A673 (cell line): ENCODE data around the gene BPNT1. TPM values are rescaled to one million over a fixed set of nuclear protein-coding genes. Genes with fewer than 3 reads are reported as not detected.

ENCODE experiments used
- BruUV-seq: library from RNA; stranded (reverse); fragments of 400-500 nt; replicated peaks from 2 replicates; lab custom pipeline; 2021; lab: Mats Ljungman, UMichigan
- CTCF ChIA-PET: fragments of 300-600 bp; sonication (Branson Sonifier 250); formaldehyde crosslinking; loops from one replicate; lab custom pipeline; 2022; ENCODE audit warnings: antibody characterized with exemption; lab: Charles Lee
- POLR2A ChIA-PET: fragments of 300-600 bp; sonication (Branson Sonifier 250); formaldehyde crosslinking; loops from one replicate; lab custom pipeline; 2022; ENCODE audit warnings: antibody characterized with exemption; ENCODE audit not compliant: low non-redundant PET; lab: Charles Lee
- DNase-seq: peaks from one replicate; pipeline ENCODE4 v3.0.0-alpha.2; 2015; ENCODE audit warnings: low spot score
- H3K27ac ChIP-seq: fragments of 200-600 bp; sonication (generic); 2 replicates; pipeline ENCODE4 v1.5.1; 2016; ENCODE audit warnings: mixed run types, low read depth, mild to moderate bottlenecking, mixed read lengths, antibody characterized with exemption, low read length; ENCODE audit not compliant: poor library complexity, severe bottlenecking
- H3K27me3 ChIP-seq: fragments of 200-600 bp; sonication (generic); replicated peaks from 2 replicates; pipeline ENCODE4 v1.6.1; 2017; ENCODE audit warnings: mixed run types, low read depth, mild to moderate bottlenecking, mixed read lengths, antibody characterized with exemption, low read length; ENCODE audit not compliant: insufficient read depth, poor library complexity
- H3K36me3 ChIP-seq: fragments of 200-600 bp; sonication (generic); 2 replicates; pipeline ENCODE4 v1.6.1; 2016; ENCODE audit warnings: mixed run types, mild to moderate bottlenecking, mixed read lengths, antibody characterized with exemption, low read length; ENCODE audit not compliant: insufficient read depth, poor library complexity, severe bottlenecking
- H3K4me1 ChIP-seq: fragments of 200-600 bp; sonication (generic); 2 replicates; pipeline ENCODE4 v1.6.1; 2017; ENCODE audit warnings: mixed run types, mild to moderate bottlenecking, mixed read lengths, antibody characterized with exemption, low read length; ENCODE audit not compliant: insufficient read depth, poor library complexity, severe bottlenecking
- H3K4me3 ChIP-seq: fragments of 200-600 bp; sonication (generic); 2 replicates; pipeline ENCODE4 v1.5.1; 2016; ENCODE audit warnings: low read depth, mixed run types, mild to moderate bottlenecking, mixed read lengths, low read length; ENCODE audit not compliant: poor library complexity, severe bottlenecking
- H3K9me3 ChIP-seq: fragments of 200-600 bp; sonication (generic); 2 replicates; pipeline ENCODE4 v1.6.1; 2016; ENCODE audit warnings: mixed run types, low read depth, mild to moderate bottlenecking, mixed read lengths, antibody characterized with exemption, low read length; ENCODE audit not compliant: poor library complexity, severe bottlenecking
- CTCF ChIP-seq: fragments of 300-800, 200-600 bp; sonication (generic); conservative IDR thresholded peaks from 2 replicates; pipeline ENCODE4 v1.5.1; 2017; ENCODE audit warnings: low read depth, mild to moderate bottlenecking, antibody characterized with exemption, low read length, moderate library complexity, mixed read lengths
- EZH2 ChIP-seq: fragments of 200-600 bp; sonication (generic); IDR thresholded peaks from 2 replicates; pipeline ENCODE4 v1.6.1; 2017; ENCODE audit warnings: borderline replicate concordance, low read depth, mild to moderate bottlenecking, mixed read lengths, antibody characterized with exemption, low read length; ENCODE audit not compliant: poor library complexity, severe bottlenecking
- intact Hi-C: fragments of 100-400 bp; cut with micrococcal nuclease; formaldehyde crosslinking; loops from one replicate; pipeline ENCODE4 v1.10.0; 2022; ENCODE audit not compliant: unreplicated experiment
- total RNA-seq: library from RNA; stranded (reverse); gene quantifications from 2 replicates; pipeline ENCODE4 v1.2.3, GENCODE V29; 2021

The BPNT1 gene
- total RNA-seq, 1 experiment from 2014 or later, result 23.5 TPM

DNA sequence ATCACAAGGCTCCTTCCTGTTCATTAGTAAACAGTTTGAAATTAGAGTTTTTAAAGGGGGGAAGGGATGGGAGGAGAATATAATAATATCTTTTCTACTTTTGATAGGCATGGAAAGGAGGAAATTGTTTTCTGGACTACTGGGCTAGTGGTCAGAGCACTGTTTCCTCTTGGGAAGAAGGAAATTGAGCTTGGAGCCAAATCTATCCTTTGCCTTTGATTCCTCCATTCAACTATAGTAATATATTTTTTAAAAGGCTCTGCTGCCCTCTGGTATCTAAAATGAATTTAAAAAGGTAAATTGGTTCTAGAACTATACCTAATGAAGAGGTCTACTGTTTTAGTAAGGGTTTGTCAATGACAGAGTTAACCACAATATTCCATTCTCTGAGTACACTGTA, 10.2 kb upstream of the BPNT1 start:
- BruUV-seq, result no TSS peak
- H3K27me3 ChIP-seq, result no peaks in the 10 kb centered on the region
- H3K9me3 ChIP-seq, result no peaks in the 10 kb centered on the region
- peaks cover 76% of the 10 kb centered on the region for H3K36me3 ChIP-seq
- peaks cover 5% of the 10 kb centered on the region for H3K4me1 ChIP-seq
- no peak overlapping the region for H3K4me3 ChIP-seq
- ChIA-PET POLR2A (no interaction called here), CTCF (no interaction called here)
- intact Hi-C loops, result no loop called here
- no peak overlapping the region for H3K27ac ChIP-seq
- TF ChIP-seq CTCF, result no peak
- TF ChIP-seq EZH2, result no peak
- no peak for DNase-seq

DNA sequence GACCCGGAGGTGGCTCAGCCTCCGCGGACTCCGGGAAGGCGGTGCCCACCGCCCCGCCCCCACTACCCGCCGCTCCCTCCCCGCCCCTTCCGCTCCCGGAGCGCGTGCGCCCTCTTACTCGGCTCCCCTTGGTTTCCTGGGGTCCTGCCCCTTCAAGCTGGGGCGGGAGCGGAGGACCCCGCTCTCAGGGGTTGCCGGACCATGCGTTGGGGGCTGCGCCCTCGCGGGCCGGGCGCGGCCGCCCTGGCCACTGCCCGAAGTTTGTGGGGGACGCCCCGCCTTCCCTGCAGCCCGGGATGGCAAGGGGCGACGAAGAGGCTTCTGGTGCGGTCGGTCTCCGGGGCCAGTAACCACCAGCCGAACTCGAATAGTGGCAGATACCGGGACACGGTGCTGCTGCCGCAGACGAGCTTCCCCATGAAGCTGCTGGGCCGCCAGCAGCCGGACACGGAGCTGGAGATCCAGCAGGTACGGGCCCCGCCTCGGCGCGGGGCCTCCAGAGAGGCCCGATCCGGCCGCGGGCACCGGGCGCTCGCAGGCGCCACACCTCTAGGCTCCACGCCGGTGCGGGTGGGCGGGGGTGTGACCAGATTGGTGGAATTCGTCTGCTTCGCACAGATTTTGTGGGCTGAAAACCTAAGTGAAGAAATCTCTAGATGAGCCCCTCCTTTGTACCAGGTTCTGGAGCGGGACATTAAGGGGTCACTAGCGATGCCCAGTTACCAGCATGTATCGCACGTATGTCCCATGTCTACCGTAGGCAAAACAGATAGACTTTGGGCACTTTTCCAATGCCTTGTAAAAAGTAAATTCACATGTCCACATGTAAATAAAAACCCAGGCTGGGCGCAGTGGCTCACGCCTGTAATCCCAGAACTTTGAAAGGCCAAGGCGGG, 4.7 kb upstream of the BPNT1 start, which contains the start of gene IARS2:
TSS of gene IARS2 (plus strand) at position 117 of the 896 bp plus-strand sequence. CDS start at position 202, 85 bp downstream.
- intact Hi-C loops, result no loop called here
- no peaks in the 10 kb centered on the region for H3K9me3 ChIP-seq
- ChIA-PET CTCF (interaction anchor here (0.7 kb wide), 1 partner anchor 103 kb away, joined by 4 read pairs; no protein-coding TSS in a partner anchor), POLR2A (no interaction called here)
- peak within 1 kb of the TSS; percentile 99 for H3K4me3 ChIP-seq
- DNase-seq, result peak; percentile 93
- peaks cover 5% of the 10 kb centered on the region for H3K4me1 ChIP-seq
- no peaks in the 10 kb centered on the region for H3K27me3 ChIP-seq
- BruUV-seq, result no TSS peak
- H3K27ac ChIP-seq, result peak within 1 kb of the TSS; percentile 86
- peaks cover 26% of the 10 kb centered on the region for H3K36me3 ChIP-seq
- TF ChIP-seq CTCF (no peak), EZH2 (no peak)

- ChIA-PET CTCF (interaction anchor here (0.7 kb wide), 1 partner anchor 103 kb away, joined by 4 read pairs; no protein-coding TSS in a partner anchor), POLR2A (no interaction called here)
- no peak for TF ChIP-seq EZH2
- TF ChIP-seq CTCF, result no peak
- no peak for DNase-seq
- Histone ChIP-seq H3K36me3 (peaks cover 19% of the 10 kb centered on the region), H3K4me1 (peaks cover 5% of the 10 kb centered on the region), H3K27me3 (no peaks in the 10 kb centered on the region), H3K9me3 (no peaks in the 10 kb centered on the region), H3K27ac (no peak overlapping the region), H3K4me3 (peak overlapping the region; percentile 99)
- BruUV-seq, result no TSS peak
- intact Hi-C loops, result no loop called here
These were observed 3.9 kb upstream of the BPNT1 start for GRCh38 chr1:220093361-220094015.
